Skeletal muscle cell (primary cell): ENCODE measurements around the gene NEGR1.

Experiments used
- DNase-seq: peaks from one replicate; pipeline ENCODE4 v3.0.0-alpha.2; 2010; ENCODE audit warnings: low read depth
- H3K4me3 ChIP-seq: 2 replicates; pipeline ENCODE4 v1.5.1; 2011; ENCODE audit warnings: low read depth, mild to moderate bottlenecking, control low read depth, low read length, moderate library complexity

The NEGR1 gene

GRCh38 chr1:71634159-71634558 is 648.2 kb downstream of the NEGR1 start:
- H3K4me3 ChIP-seq = no peak overlapping the region
- DNase-seq = no peak

GRCh38 chr1:71630073-71630472 is 652.3 kb downstream of the NEGR1 start:
- no peak overlapping the region for H3K4me3 ChIP-seq
- no peak for DNase-seq

- no peak overlapping the region for H3K4me3 ChIP-seq
- no peak for DNase-seq
Observed at GRCh38 chr1:71625004-71625403, 657.3 kb downstream of the NEGR1 start.

- no peak for DNase-seq
- H3K4me3 ChIP-seq = no peak overlapping the region
Observed at GRCh38 chr1:71623888-71624287, 658.5 kb downstream of the NEGR1 start.

- H3K4me3 ChIP-seq = no peak overlapping the region
- DNase-seq = peak; percentile 62
Observed at GRCh38 chr1:71621785-71622184, 660.6 kb downstream of the NEGR1 start.

- no peak for DNase-seq
- no peak overlapping the region for H3K4me3 ChIP-seq
Observed at GRCh38 chr1:71618766-71619530, 663.4 kb downstream of the NEGR1 start.

- no peak overlapping the region for H3K4me3 ChIP-seq
- no peak for DNase-seq
Observed at GRCh38 chr1:71618191-71618590, 664.1 kb downstream of the NEGR1 start.

GRCh38 chr1:71610476-71610875 is 671.9 kb downstream of the NEGR1 start:
- DNase-seq = no peak
- no peak overlapping the region for H3K4me3 ChIP-seq

- no peak for DNase-seq
- H3K4me3 ChIP-seq = no peak overlapping the region
Observed at GRCh38 chr1:71603044-71603776, 679.1 kb downstream of the NEGR1 start.

GRCh38 chr1:71600023-71600422 is 682.3 kb downstream of the NEGR1 start:
- no peak overlapping the region for H3K4me3 ChIP-seq
- no peak for DNase-seq

- no peak overlapping the region for H3K4me3 ChIP-seq
- no peak for DNase-seq
Observed at GRCh38 chr1:71599306-71599705, 683.0 kb downstream of the NEGR1 start.

GRCh38 chr1:71593523-71593922 is 688.8 kb downstream of the NEGR1 start:
- no peak overlapping the region for H3K4me3 ChIP-seq
- DNase-seq = no peak

- H3K4me3 ChIP-seq = no peak overlapping the region
- no peak for DNase-seq
Observed at GRCh38 chr1:71592646-71593274, 689.6 kb downstream of the NEGR1 start.

- DNase-seq = no peak
Observed at GRCh38 chr1:71589005-71589404, 693.3 kb downstream of the NEGR1 start.

GRCh38 chr1:71587961-71588360 is 694.4 kb downstream of the NEGR1 start:
- peak; percentile 25 for DNase-seq
- no peak overlapping the region for H3K4me3 ChIP-seq

More at GRCh38 chr1:71589005-71589404, 693.3 kb downstream of the NEGR1 start:
- H3K4me3 ChIP-seq = no peak overlapping the region

GRCh38 chr1:71586030-71586429 is 696.3 kb downstream of the NEGR1 start:
- DNase-seq = no peak
- H3K4me3 ChIP-seq = no peak overlapping the region

- no peak for DNase-seq
- H3K4me3 ChIP-seq = no peak overlapping the region
Observed at GRCh38 chr1:71583756-71584155, 698.6 kb downstream of the NEGR1 start.

GRCh38 chr1:71582673-71583072 is 699.7 kb downstream of the NEGR1 start:
- no peak for DNase-seq
- no peak overlapping the region for H3K4me3 ChIP-seq

GRCh38 chr1:71577451-71578131 is 704.7 kb downstream of the NEGR1 start:
- no peak for DNase-seq
- H3K4me3 ChIP-seq = no peak overlapping the region

GRCh38 chr1:71572038-71572437 is 710.3 kb downstream of the NEGR1 start:
- DNase-seq = no peak
- H3K4me3 ChIP-seq = no peak overlapping the region
